ENCODE data around the gene PRELP. TPM values are rescaled to one million over a fixed set of nuclear protein-coding genes. Genes with fewer than 3 reads are reported as not detected.

PRELP gene
- total and polyA plus RNA-seq, 2 of the 8 experiments (the other 6 are each of a cell fraction or from before 2014, with no cell fraction given) = 0.13 to 0.23 TPM

- H4K20me1 ChIP-seq (replicated peaks in 1 of 2; ENCODE audit: control insufficient read depth in 1 of 2, insufficient read depth in 2 of 2, low read length in 2 of 2) = no peaks in the 10 kb centered on the region
- TF ChIP-seq POU5F1 (IDR thresholded peaks at IDR 0.05; ENCODE audit: low read depth, low read length) = no peak
- TF ChIP-seq JUND (IDR thresholded peaks at IDR 0.05; ENCODE audit: low read length) = no peak
- no peak for TF ChIP-seq E2F6 (IDR thresholded peaks at IDR 0.05)
- TF ChIP-seq ZNF274 (IDR thresholded peaks at IDR 0.05; ENCODE audit: borderline replicate concordance, extremely low read depth, low read length) = no peak
- no peak for TF ChIP-seq GTF2F1 (IDR thresholded peaks at IDR 0.05; ENCODE audit: borderline replicate concordance, low read depth, low read length)
- no peak for TF ChIP-seq PHF8 (conservative IDR thresholded peaks at IDR 0.05; ENCODE audit: low read depth, low read length)
- TF ChIP-seq CREB1 (IDR thresholded peaks at IDR 0.05) = no peak
- no peak for TF ChIP-seq SP1 (IDR thresholded peaks at IDR 0.05; ENCODE audit: low read depth, low read length)
- no peak for TF ChIP-seq HDAC6 (IDR thresholded peaks at IDR 0.05; ENCODE audit: low read depth, low read length)
- no peak for TF ChIP-seq BACH1 (IDR thresholded peaks at IDR 0.05; ENCODE audit: low read length)
- TF ChIP-seq KDM4A (IDR thresholded peaks at IDR 0.05; ENCODE audit: low read depth, low read length, severe bottlenecking) = no peak
- no peak for TF ChIP-seq KDM1A (IDR thresholded peaks at IDR 0.05; ENCODE audit: borderline replicate concordance, low read length)
- TF ChIP-seq CEBPB (IDR thresholded peaks at IDR 0.05; ENCODE audit: low read depth, low read length) = no peak
- no peak for TF ChIP-seq SUZ12 (IDR thresholded peaks at IDR 0.05; ENCODE audit: low read length)
- no peak for TF ChIP-seq SRF (IDR thresholded peaks at IDR 0.05; ENCODE audit: low read depth, low read length)
- no peak overlapping the region for H4K5ac ChIP-seq (ENCODE audit: insufficient read length, low read depth, low read length)
- no peak overlapping the region for H4K8ac ChIP-seq (ENCODE audit: extremely low read depth, insufficient read depth, low read length)
- H2BK120ac ChIP-seq (replicated peaks; ENCODE audit: low read depth, low read length) = no peak overlapping the region
- no peak overlapping the region for H3K4me2 ChIP-seq (ENCODE audit: insufficient read depth in 1 of 2, low read depth in 2 of 2, low read length in 2 of 2)
- H3K4me1 ChIP-seq (replicated peaks in 1 of 4; ENCODE audit: control insufficient read depth in 3 of 4, insufficient read depth in 4 of 4, low read length in 3 of 4) = peaks cover 2 to 15% (median 7%) of the 10 kb centered on the region in 4 experiments; a peak in 6 of 7 replicates
- no peak overlapping the region for H3K27ac ChIP-seq (ENCODE audit: low read depth, low read length)
- no peaks in the 10 kb centered on the region; the same call in 1 of the 2 replicates for H3K23me2 ChIP-seq (ENCODE audit: low read depth, low read length)
- H3K27me3 ChIP-seq (replicated peaks in 1 of 4; ENCODE audit: control insufficient read depth in 3 of 4, extremely low read depth in 1 of 4, insufficient read depth in 3 of 4, low read length in 3 of 4) = no peaks in the 10 kb centered on the region; a peak in 1 of 7 replicates
- no peak overlapping the region for H4K91ac ChIP-seq (replicated peaks; ENCODE audit: insufficient read length, low read length)
- no peak overlapping the region for H2AK5ac ChIP-seq (ENCODE audit: low read depth, low read length)
- no peaks in the 10 kb centered on the region for H3K79me1 ChIP-seq (ENCODE audit: low read depth, low read length)
- FAIRE-seq = no peak
- no peak overlapping the region for H2BK20ac ChIP-seq (ENCODE audit: low read length)
- no peaks in the 10 kb centered on the region for H3K36me3 ChIP-seq (ENCODE audit: control insufficient read depth in 2 of 4, insufficient read depth in 4 of 4, low read length in 3 of 4)
- no peak overlapping the region for H2BK12ac ChIP-seq (ENCODE audit: low read depth, low read length)
- no peak overlapping the region for H2BK5ac ChIP-seq (ENCODE audit: low read depth, low read length)
- DNase-seq (ENCODE audit: low read depth in 1 of 2, low spot score in 2 of 2) = no peak
- CTCF ChIA-PET (ENCODE audit: partially characterized antibody) = interaction anchor here (0.6 to 23.5 kb wide), 6 partner anchors 9 to 166 kb away, joined by 3 to 330 read pairs (median 4); partner anchors contain the start of gene FMOD
- H3K4ac ChIP-seq (replicated peaks; ENCODE audit: insufficient read length, low read depth, low read length) = no peak overlapping the region
- H3K56ac ChIP-seq (replicated peaks; ENCODE audit: insufficient read length, low read depth, low read length) = no peak overlapping the region
- H3K18ac ChIP-seq (ENCODE audit: extremely low read depth, low read length) = no peak overlapping the region
- H3K79me2 ChIP-seq (ENCODE audit: control insufficient read depth in 1 of 2, insufficient read depth in 2 of 2, low read length in 2 of 2) = no peaks in the 10 kb centered on the region
- H2AFZ ChIP-seq (ENCODE audit: low read length) = no peak overlapping the region
- H2BK15ac ChIP-seq (ENCODE audit: low read length) = no peak overlapping the region
- H3K4me3 ChIP-seq (ENCODE audit: extremely low read depth in 1 of 4, insufficient read depth in 2 of 4, low read depth in 3 of 4, low read length in 4 of 4) = no peak overlapping the region
- no peak overlapping the region for H3K14ac ChIP-seq (ENCODE audit: insufficient read length)
- no peak overlapping the region for H3K23ac ChIP-seq (ENCODE audit: insufficient read length)
- no peak overlapping the region for H3K9ac ChIP-seq (replicated peaks in 1 of 4; ENCODE audit: extremely low read depth in 1 of 4, low read depth in 3 of 4, low read length in 3 of 4)
- 91 to 100% methylated on average over 1 to 9 of the region's 9 CpGs for WGBS, 2 experiments (ENCODE audit: extremely low coverage in 1 of 2, insufficient coverage in 1 of 2, insufficient read length in 1 of 2, insufficient replicate concordance in 2 of 2, low coverage in 1 of 2, low lambda C conversion rate in 2 of 2, missing lambda C conversion rate in 1 of 2)
- POLR2A ChIA-PET (ENCODE audit: partially characterized antibody) = interaction anchor here (0.8 kb wide), 1 partner anchor 115 kb away, joined by 4 read pairs; no protein-coding TSS in a partner anchor
- no peaks in the 10 kb centered on the region for H3K9me3 ChIP-seq (ENCODE audit: insufficient read depth in 2 of 2, low read depth in 1 of 2, low read length in 1 of 2)
These were observed 1.8 kb upstream of the PRELP start for GRCh38 chr1:203473781-203474305.
